Measurements from ENCODE around the gene FAT1.

Gene FAT1

DNA sequence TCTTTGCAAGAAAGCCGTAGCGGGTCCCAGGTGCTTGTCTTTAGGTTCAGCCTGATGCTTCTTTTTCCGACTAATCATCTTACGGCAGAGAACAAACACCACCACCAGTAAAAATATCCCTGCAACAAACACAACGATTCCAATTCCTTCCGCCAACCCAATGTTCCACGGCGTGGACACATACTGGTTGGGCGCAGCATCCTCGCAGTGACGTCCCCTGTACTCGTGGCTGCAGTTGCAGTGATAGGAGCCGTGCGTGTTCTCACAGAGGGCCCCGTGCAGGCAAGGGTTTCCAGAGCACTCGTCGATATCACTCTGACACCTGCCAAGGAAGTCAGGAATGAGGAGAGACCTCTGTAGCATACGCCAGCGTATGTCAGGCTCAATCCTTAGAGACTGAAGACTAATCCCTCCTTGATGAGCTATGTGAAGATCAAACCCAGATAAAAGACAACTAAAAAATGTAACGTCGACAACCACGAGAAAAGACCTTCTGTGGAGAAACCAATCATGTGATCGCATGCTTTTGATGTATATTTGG lies 126.7 kb downstream of the FAT1 start:
- TF ChIP-seq ZBTB7A (IDR thresholded peaks at IDR 0.05; ENCODE audit: low read depth) (no peak), FOXM1 (IDR thresholded peaks at IDR 0.05; ENCODE audit: borderline replicate concordance, low read depth) (no peak), NFIC (IDR thresholded peaks at IDR 0.05) (no peak), TEAD4 (IDR thresholded peaks at IDR 0.05) (no peak), EGR1 (IDR thresholded peaks at IDR 0.05) (no peak), TCF12 (IDR thresholded peaks at IDR 0.05; ENCODE audit: low read depth) (no peak), CREB1 (IDR thresholded peaks at IDR 0.05; ENCODE audit: low read depth) (no peak), EP300 (IDR thresholded peaks at IDR 0.05; ENCODE audit: borderline replicate concordance) (no peak), YY1 (IDR thresholded peaks at IDR 0.05; ENCODE audit: low read depth) (no peak), CEBPB (IDR thresholded peaks at IDR 0.05) (no peak), TAF1 (IDR thresholded peaks at IDR 0.05; ENCODE audit: low read depth) (no peak), RAD21 (IDR thresholded peaks at IDR 0.05; ENCODE audit: low read depth) (no peak)
- TF ChIP-seq, protein P1, sequence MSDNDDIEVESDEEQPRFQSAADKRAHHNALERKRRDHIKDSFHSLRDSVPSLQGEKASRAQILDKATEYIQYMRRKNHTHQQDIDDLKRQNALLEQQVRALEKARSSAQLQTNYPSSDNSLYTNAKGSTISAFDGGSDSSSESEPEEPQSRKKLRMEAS (IDR thresholded peaks at IDR 0.05), result no peak
- TF ChIP-seq, protein P2, sequence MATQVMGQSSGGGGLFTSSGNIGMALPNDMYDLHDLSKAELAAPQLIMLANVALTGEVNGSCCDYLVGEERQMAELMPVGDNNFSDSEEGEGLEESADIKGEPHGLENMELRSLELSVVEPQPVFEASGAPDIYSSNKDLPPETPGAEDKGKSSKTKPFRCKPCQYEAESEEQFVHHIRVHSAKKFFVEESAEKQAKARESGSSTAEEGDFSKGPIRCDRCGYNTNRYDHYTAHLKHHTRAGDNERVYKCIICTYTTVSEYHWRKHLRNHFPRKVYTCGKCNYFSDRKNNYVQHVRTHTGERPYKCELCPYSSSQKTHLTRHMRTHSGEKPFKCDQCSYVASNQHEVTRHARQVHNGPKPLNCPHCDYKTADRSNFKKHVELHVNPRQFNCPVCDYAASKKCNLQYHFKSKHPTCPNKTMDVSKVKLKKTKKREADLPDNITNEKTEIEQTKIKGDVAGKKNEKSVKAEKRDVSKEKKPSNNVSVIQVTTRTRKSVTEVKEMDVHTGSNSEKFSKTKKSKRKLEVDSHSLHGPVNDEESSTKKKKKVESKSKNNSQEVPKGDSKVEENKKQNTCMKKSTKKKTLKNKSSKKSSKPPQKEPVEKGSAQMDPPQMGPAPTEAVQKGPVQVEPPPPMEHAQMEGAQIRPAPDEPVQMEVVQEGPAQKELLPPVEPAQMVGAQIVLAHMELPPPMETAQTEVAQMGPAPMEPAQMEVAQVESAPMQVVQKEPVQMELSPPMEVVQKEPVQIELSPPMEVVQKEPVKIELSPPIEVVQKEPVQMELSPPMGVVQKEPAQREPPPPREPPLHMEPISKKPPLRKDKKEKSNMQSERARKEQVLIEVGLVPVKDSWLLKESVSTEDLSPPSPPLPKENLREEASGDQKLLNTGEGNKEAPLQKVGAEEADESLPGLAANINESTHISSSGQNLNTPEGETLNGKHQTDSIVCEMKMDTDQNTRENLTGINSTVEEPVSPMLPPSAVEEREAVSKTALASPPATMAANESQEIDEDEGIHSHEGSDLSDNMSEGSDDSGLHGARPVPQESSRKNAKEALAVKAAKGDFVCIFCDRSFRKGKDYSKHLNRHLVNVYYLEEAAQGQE (IDR thresholded peaks at IDR 0.05; ENCODE audit: low read depth), result no peak
- TF ChIP-seq, protein P3, sequence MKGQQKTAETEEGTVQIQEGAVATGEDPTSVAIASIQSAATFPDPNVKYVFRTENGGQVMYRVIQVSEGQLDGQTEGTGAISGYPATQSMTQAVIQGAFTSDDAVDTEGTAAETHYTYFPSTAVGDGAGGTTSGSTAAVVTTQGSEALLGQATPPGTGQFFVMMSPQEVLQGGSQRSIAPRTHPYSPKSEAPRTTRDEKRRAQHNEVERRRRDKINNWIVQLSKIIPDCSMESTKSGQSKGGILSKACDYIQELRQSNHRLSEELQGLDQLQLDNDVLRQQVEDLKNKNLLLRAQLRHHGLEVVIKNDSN (IDR thresholded peaks at IDR 0.05), result no peak

DNA sequence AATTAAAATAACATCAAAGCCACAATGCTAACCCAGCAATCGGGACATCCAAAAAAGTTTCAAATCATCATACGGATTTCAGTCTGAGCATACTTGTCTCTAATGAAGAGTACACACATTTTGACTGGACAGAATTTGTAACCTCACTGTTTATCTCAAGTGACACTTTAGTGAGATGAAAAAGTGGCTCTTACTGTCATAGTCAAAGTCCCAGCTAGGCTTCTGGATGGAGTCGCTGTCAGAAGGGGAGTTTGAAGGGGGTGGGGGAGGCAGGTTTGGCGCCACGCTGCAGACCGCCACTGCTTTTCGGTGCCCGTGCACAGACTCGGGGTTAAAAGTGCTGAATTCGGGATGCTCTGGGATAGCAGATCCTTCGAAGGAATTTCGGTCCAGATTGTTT lies 127.3 kb downstream of the FAT1 start:
- no peak for TF ChIP-seq TAF1 (IDR thresholded peaks at IDR 0.05; ENCODE audit: low read depth)
- TF ChIP-seq YY1 (IDR thresholded peaks at IDR 0.05; ENCODE audit: low read depth), result no peak
- TF ChIP-seq, protein P1 (IDR thresholded peaks at IDR 0.05), result no peak
- TF ChIP-seq, protein P3 (IDR thresholded peaks at IDR 0.05), result no peak
- TF ChIP-seq RAD21 (IDR thresholded peaks at IDR 0.05; ENCODE audit: low read depth), result no peak
- no peak for TF ChIP-seq ZBTB7A (IDR thresholded peaks at IDR 0.05; ENCODE audit: low read depth)
- TF ChIP-seq EGR1 (IDR thresholded peaks at IDR 0.05), result no peak
- TF ChIP-seq TEAD4 (IDR thresholded peaks at IDR 0.05), result no peak
- no peak for TF ChIP-seq EP300 (IDR thresholded peaks at IDR 0.05; ENCODE audit: borderline replicate concordance)
- no peak for TF ChIP-seq FOXM1 (IDR thresholded peaks at IDR 0.05; ENCODE audit: borderline replicate concordance, low read depth)
- TF ChIP-seq NFIC (IDR thresholded peaks at IDR 0.05), result no peak
- TF ChIP-seq, protein P2 (IDR thresholded peaks at IDR 0.05; ENCODE audit: low read depth), result no peak
- TF ChIP-seq CEBPB (IDR thresholded peaks at IDR 0.05), result no peak
- no peak for TF ChIP-seq TCF12 (IDR thresholded peaks at IDR 0.05; ENCODE audit: low read depth)
- no peak for TF ChIP-seq CREB1 (IDR thresholded peaks at IDR 0.05; ENCODE audit: low read depth)

DNA sequence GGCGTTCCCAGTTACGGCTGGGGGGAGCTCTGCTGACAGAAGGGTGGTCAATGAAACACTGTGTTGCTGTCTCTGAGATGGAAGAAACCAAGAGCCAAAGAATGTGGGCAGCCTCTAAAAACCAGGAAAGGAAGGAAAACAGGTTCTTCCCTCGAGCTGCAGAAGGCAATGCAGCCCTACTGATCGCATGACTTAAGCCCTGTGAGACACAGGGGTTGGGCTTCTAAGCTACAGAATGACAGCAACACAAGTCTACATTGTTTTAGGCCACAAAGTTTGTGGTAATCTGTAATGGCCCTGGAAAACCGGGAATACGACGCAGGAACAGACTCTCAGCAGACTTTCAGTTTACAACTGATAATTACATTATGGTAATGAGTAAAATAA lies 130.1 kb downstream of the FAT1 start:
- TF ChIP-seq ZBTB7A (IDR thresholded peaks at IDR 0.05; ENCODE audit: low read depth) (no peak), CREB1 (IDR thresholded peaks at IDR 0.05; ENCODE audit: low read depth) (no peak), TCF12 (IDR thresholded peaks at IDR 0.05; ENCODE audit: low read depth) (no peak), YY1 (IDR thresholded peaks at IDR 0.05; ENCODE audit: low read depth) (no peak), RAD21 (IDR thresholded peaks at IDR 0.05; ENCODE audit: low read depth) (no peak), TAF1 (IDR thresholded peaks at IDR 0.05; ENCODE audit: low read depth) (no peak), EGR1 (IDR thresholded peaks at IDR 0.05) (no peak), CEBPB (IDR thresholded peaks at IDR 0.05) (no peak)
- TF ChIP-seq, protein P1 (IDR thresholded peaks at IDR 0.05), result no peak

DNA sequence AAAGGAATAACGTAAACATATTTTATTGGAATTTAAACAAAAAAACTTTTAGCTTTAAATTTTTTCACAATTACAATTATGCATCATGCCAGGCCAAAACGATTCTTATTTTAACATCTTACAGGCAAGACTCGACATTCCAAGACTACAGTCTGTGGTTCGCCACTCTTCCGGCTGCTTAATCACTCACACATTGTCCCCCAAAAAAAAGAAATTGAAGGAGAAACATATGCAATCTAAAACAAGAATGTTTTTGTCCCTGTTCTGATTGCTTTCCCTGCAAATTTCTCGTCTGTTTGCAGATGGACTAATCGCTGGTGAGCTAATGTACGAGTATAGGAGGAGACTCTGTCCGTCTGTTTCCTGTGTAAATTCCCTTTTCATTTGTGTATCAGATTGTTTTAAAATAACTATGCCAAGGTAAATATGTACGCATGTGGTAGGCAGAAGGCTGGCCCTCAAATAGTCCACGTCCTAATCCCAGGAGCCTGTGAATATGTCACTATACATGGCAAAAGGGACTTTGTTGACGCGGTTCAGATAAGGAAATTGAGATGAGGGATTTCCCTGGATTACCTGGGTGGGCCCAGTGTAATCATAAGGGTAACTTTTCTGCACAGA lies 130.6 kb downstream of the FAT1 start:
- no peak for TF ChIP-seq CREB1 (IDR thresholded peaks at IDR 0.05; ENCODE audit: low read depth)

DNA sequence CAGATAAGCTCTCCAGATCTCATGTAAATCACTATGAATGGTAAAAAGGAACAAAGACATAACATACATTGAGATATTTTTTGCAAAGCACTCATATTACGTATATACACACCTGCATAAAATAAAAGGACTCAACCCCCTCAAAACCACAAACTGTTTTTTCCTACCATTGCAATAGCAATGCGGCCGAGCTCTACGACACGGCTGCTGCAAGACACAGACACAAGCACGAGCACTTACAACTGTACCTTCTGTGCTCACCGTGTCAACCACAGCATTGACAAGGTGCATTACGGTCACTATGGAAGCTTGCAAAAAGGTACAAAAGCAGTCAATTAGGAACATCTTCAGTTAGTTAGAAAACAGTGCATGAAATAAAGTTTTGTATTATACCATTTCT lies 131.2 kb downstream of the FAT1 start:
- TF ChIP-seq NFIC (IDR thresholded peaks at IDR 0.05) (no peak), EGR1 (IDR thresholded peaks at IDR 0.05) (no peak), CEBPB (IDR thresholded peaks at IDR 0.05) (no peak), TCF12 (IDR thresholded peaks at IDR 0.05; ENCODE audit: low read depth) (no peak), ZBTB7A (IDR thresholded peaks at IDR 0.05; ENCODE audit: low read depth) (no peak), EP300 (IDR thresholded peaks at IDR 0.05; ENCODE audit: borderline replicate concordance) (no peak), TEAD4 (IDR thresholded peaks at IDR 0.05) (no peak)
- TF ChIP-seq, protein P3 (IDR thresholded peaks at IDR 0.05), result no peak
